HG02610 (cell line): Measurements from ENCODE around the gene HNMT.
"Not testable (repeated sequence)": the region's sequence is repeated elsewhere in the genome, so short reads cannot be mapped to it uniquely, and the experiment has no call there.

Source experiments
- ATAC-seq: cut with Tn5 transposase; IDR thresholded peaks from one replicate; pipeline ENCODE4 v1.9.1; 2021; ENCODE audit warnings: mild to moderate bottlenecking, moderate library complexity; ENCODE audit not compliant: unreplicated experiment

HNMT gene

DNA sequence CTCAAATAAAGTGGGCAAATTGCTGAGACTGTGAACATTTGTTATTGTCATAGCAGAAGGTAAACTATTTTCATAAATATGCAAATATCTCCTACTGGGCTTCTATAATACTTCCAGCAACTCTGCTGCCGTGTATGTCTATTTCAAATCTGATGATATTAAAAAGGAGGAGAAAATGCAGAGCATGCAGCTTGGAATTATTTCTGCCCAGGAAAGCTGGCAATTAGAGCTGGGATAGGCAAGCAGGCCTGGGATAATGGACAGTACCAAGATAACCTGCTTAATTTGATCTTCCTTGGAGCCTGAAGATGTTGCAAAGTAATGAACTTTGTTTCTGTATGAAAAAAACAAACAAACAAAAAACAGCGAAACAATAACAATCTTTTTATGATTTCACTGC is 72.8 kb downstream of the HNMT start:
- no peak for ATAC-seq

DNA sequence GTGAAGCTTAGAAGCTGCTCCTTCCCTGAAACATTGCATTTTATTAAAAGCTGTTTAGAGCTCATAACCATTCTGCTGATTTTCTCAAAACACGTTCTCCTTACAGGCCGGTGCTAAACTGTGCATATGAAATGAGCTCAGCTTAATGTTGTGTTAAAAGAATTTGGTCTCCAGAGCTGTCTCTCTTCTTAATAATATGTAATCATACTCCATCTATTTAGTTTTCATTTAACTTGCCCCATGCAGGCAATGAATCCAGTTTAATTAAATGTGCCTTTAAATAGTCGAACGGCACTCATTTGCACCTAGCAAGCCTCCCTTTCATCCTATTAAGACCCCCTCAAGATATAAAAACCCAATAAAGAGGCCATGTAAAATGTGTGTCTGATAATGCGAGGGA is 76.3 kb downstream of the HNMT start:
- no peak for ATAC-seq

DNA sequence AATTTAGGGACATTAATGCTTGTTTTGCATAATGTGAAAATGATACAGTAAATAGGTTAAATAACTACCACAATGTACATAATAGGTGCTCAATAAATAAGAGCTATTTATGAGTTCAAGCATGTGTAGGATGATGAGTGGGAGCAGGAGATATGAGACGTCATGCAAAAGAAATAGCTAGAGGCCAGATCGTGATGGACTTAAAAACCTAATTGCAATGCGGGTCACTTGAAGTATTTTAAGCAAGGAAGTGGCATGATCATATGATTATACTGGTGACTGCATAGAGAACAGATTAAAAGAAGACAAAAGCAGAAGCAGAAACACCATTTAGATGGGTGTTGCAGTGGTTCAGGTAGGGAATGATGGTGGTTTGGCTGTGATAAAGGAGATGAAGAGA is 78.0 kb downstream of the HNMT start:
- no peak for ATAC-seq

DNA sequence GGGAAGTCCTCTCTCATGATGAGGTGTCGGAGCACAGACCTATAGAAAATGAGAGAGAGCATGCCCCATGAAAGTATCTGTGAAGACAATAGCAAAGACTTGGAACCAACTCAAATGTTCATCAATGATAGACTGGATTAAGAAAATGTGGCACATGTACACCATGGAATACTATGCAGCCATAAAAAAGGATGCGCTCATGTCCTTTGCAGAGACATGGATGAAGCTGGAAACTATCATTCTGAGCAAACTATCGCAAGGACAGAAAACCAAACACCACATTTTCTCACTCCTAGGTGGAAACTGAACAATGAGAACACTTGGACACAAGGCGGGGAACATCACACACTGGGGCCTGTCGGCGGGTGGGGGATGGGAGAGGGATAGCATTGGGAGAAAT is 79.3 kb downstream of the HNMT start:
- ATAC-seq: not testable (repeated sequence)

GRCh38 chr2:138058427-138058826 is 94.2 kb downstream of the HNMT start:
- ATAC-seq: no peak

GRCh38 chr2:138059487-138060300 is 95.4 kb downstream of the HNMT start:
- no peak for ATAC-seq

- ATAC-seq: no peak
Measured at GRCh38 chr2:138060301-138060635, 96.0 kb downstream of the HNMT start.

GRCh38 chr2:138061961-138062360 is 97.7 kb downstream of the HNMT start:
- ATAC-seq: no peak

- no peak for ATAC-seq
Measured at GRCh38 chr2:138063181-138063580, 98.9 kb downstream of the HNMT start.
